Uterus (tissue), 2 donors: ENCODE measurements around the gene CHCHD3.

ENCODE experiments used
- CTCF ChIP-seq, 4 experiments: fragments of 200-600 bp in 2 of 4; fragments of 450-650 bp in 2 of 4; sonication (generic) in 2 of 4; IDR thresholded peaks; one replicate each; pipeline ENCODE4 v1.5.1; 2016 to 2019; ENCODE audit warnings: antibody characterized with exemption in 4 of 4, mild to moderate bottlenecking in 2 of 4, moderate library complexity in 1 of 4
- POLR2A ChIP-seq, 2 donors: fragments of 450-650 bp; IDR thresholded peaks; one replicate each; pipeline ENCODE4 v1.6.1; 2016; ENCODE audit warnings: antibody characterized with exemption in 2 of 2, mild to moderate bottlenecking in 1 of 2, moderate library complexity in 1 of 2

- TF ChIP-seq CTCF (IDR thresholded peaks at IDR 0.05) (no peak), POLR2A (IDR thresholded peaks at IDR 0.05) (no peak)
Observed at GRCh38 chr7:132930881-132931280, 151.0 kb downstream of the CHCHD3 start.
